Rectal smooth muscle tissue (tissue), 1 donor: Measurements from ENCODE around the gene SORBS1.

ENCODE experiments used
- H3K27ac ChIP-seq: one replicate; pipeline ENCODE4 v1.7.0; 2013; ENCODE audit warnings: low read depth, low read length, inconsistent platforms
- H3K27me3 ChIP-seq: one replicate; pipeline ENCODE4 v1.7.0; 2013; ENCODE audit warnings: low read length; ENCODE audit not compliant: control insufficient read depth, insufficient read depth
- H3K36me3 ChIP-seq: one replicate; pipeline ENCODE4 v1.7.0; 2013; ENCODE audit warnings: low read length; ENCODE audit not compliant: control insufficient read depth, insufficient read depth
- H3K4me1 ChIP-seq: one replicate; pipeline ENCODE4 v1.7.0; 2013; ENCODE audit warnings: low read length; ENCODE audit not compliant: control insufficient read depth, insufficient read depth
- H3K4me3 ChIP-seq: one replicate; pipeline ENCODE4 v1.7.0; 2013; ENCODE audit warnings: low read length
- H3K9ac ChIP-seq: one replicate; pipeline ENCODE4 v1.7.0; 2013; ENCODE audit warnings: low read length

The SORBS1 gene

GRCh38 chr10:95304976-95305375, 256.2 kb downstream of the SORBS1 start:
- Histone ChIP-seq H3K36me3 (no peaks in the 10 kb centered on the region), H3K27ac (no peak overlapping the region), H3K27me3 (no peaks in the 10 kb centered on the region), H3K4me3 (no peak overlapping the region), H3K9ac (no peak overlapping the region), H3K4me1 (no peaks in the 10 kb centered on the region)

- no peak overlapping the region for H3K9ac ChIP-seq
- H3K4me3 ChIP-seq: no peak overlapping the region
- H3K27ac ChIP-seq: no peak overlapping the region
- H3K36me3 ChIP-seq: no peaks in the 10 kb centered on the region
- H3K27me3 ChIP-seq: no peaks in the 10 kb centered on the region
- no peaks in the 10 kb centered on the region for H3K4me1 ChIP-seq
Observed at GRCh38 chr10:95304463-95304862, 256.7 kb downstream of the SORBS1 start.

- Histone ChIP-seq H3K4me3 (no peak overlapping the region), H3K9ac (no peak overlapping the region), H3K36me3 (no peaks in the 10 kb centered on the region), H3K4me1 (no peaks in the 10 kb centered on the region), H3K27ac (no peak overlapping the region), H3K27me3 (no peaks in the 10 kb centered on the region)
Observed at GRCh38 chr10:95303950-95304349, 257.2 kb downstream of the SORBS1 start.

- H3K9ac ChIP-seq: no peak overlapping the region
- H3K4me1 ChIP-seq: no peaks in the 10 kb centered on the region
- H3K27me3 ChIP-seq: no peaks in the 10 kb centered on the region
- H3K4me3 ChIP-seq: no peak overlapping the region
- no peaks in the 10 kb centered on the region for H3K36me3 ChIP-seq
- H3K27ac ChIP-seq: no peak overlapping the region
Observed at GRCh38 chr10:95303535-95303934, 257.6 kb downstream of the SORBS1 start.

- Histone ChIP-seq H3K27ac (no peak overlapping the region), H3K4me1 (peaks cover 2% of the 10 kb centered on the region), H3K36me3 (no peaks in the 10 kb centered on the region), H3K4me3 (no peak overlapping the region), H3K9ac (no peak overlapping the region), H3K27me3 (no peaks in the 10 kb centered on the region)
Observed at GRCh38 chr10:95300022-95300539, 261.1 kb downstream of the SORBS1 start.

- no peaks in the 10 kb centered on the region for H3K27me3 ChIP-seq
- no peak overlapping the region for H3K27ac ChIP-seq
- H3K4me1 ChIP-seq: peaks cover 6% of the 10 kb centered on the region
- H3K36me3 ChIP-seq: no peaks in the 10 kb centered on the region
- H3K4me3 ChIP-seq: no peak overlapping the region
- H3K9ac ChIP-seq: no peak overlapping the region
Observed at GRCh38 chr10:95297402-95297801, 263.8 kb downstream of the SORBS1 start.

GRCh38 chr10:95296764-95297163, 264.4 kb downstream of the SORBS1 start:
- Histone ChIP-seq H3K36me3 (no peaks in the 10 kb centered on the region), H3K9ac (no peak overlapping the region), H3K27ac (no peak overlapping the region), H3K27me3 (no peaks in the 10 kb centered on the region), H3K4me3 (no peak overlapping the region), H3K4me1 (peaks cover 6% of the 10 kb centered on the region)

- Histone ChIP-seq H3K9ac (peak overlapping the region; percentile 27), H3K27ac (peak overlapping the region; percentile 43), H3K4me3 (peak overlapping the region; percentile 59), H3K4me1 (peaks cover 6% of the 10 kb centered on the region), H3K36me3 (no peaks in the 10 kb centered on the region), H3K27me3 (no peaks in the 10 kb centered on the region)
Observed at GRCh38 chr10:95295031-95295755, 266.0 kb downstream of the SORBS1 start.

GRCh38 chr10:95293631-95294030, 267.5 kb downstream of the SORBS1 start:
- Histone ChIP-seq H3K36me3 (no peaks in the 10 kb centered on the region), H3K27ac (no peak overlapping the region), H3K27me3 (no peaks in the 10 kb centered on the region), H3K9ac (no peak overlapping the region), H3K4me3 (no peak overlapping the region), H3K4me1 (peaks cover 6% of the 10 kb centered on the region)

GRCh38 chr10:95291365-95292039, 269.7 kb downstream of the SORBS1 start:
- Histone ChIP-seq H3K4me3 (peak overlapping the region; percentile 41), H3K9ac (no peak overlapping the region), H3K27me3 (no peaks in the 10 kb centered on the region), H3K27ac (peak overlapping the region; percentile 56), H3K4me1 (peaks cover 9% of the 10 kb centered on the region), H3K36me3 (no peaks in the 10 kb centered on the region)

- H3K4me1 ChIP-seq: peaks cover 9% of the 10 kb centered on the region
- H3K27me3 ChIP-seq: no peaks in the 10 kb centered on the region
- peak within 1 kb of the TSS; percentile 71 for H3K27ac ChIP-seq
- peak within 1 kb of the TSS; percentile 82 for H3K9ac ChIP-seq
- H3K4me3 ChIP-seq: peak within 1 kb of the TSS; percentile 91
- no peaks in the 10 kb centered on the region for H3K36me3 ChIP-seq
Observed at GRCh38 chr10:95290461-95291364, 270.5 kb downstream of the SORBS1 start, which contains the start of gene PDLIM1. PDLIM1 (minus strand) TSS chr10:95291003; CDS start chr10:95290915, 88 bp downstream.

- Histone ChIP-seq H3K36me3 (no peaks in the 10 kb centered on the region), H3K9ac (peak overlapping the region; percentile 38), H3K4me3 (peak overlapping the region; percentile 91), H3K27me3 (no peaks in the 10 kb centered on the region), H3K27ac (peak overlapping the region; percentile 71), H3K4me1 (peaks cover 7% of the 10 kb centered on the region)
Observed at GRCh38 chr10:95289921-95290421, 271.2 kb downstream of the SORBS1 start.
